ENCODE results near the gene INPP4B.

Gene INPP4B

GRCh38 chr4:142474398-142475087 lies 371.6 kb downstream of the INPP4B start:
- no peak for DNase-seq

- DNase-seq, result no peak
Observed at GRCh38 chr4:142473960-142474338, 372.2 kb downstream of the INPP4B start.

- no peak for DNase-seq
Observed at GRCh38 chr4:142473218-142473959, 372.7 kb downstream of the INPP4B start.

DNA sequence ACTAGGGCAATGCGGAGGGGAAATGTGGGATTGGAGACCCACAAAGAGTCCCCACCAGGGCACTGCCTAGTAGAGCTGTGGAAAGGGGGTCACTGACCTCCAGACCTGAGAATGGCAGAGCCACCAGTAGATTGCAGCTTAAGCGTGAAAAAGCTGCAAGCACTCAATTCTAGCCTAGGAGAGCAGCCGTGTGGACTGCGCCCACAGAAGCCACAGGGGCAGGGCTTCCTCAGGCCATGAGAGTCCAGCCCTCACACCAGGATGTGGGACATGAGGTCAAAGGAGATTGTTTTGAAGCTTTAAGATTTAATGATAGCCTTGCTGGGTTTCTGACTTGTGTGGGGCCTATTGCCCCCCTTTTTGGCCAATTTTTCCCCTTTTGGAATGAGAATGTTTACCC lies 379.0 kb downstream of the INPP4B start:
- DNase-seq, result no peak

GRCh38 chr4:142465526-142465925 lies 380.6 kb downstream of the INPP4B start:
- DNase-seq, result no peak

DNA sequence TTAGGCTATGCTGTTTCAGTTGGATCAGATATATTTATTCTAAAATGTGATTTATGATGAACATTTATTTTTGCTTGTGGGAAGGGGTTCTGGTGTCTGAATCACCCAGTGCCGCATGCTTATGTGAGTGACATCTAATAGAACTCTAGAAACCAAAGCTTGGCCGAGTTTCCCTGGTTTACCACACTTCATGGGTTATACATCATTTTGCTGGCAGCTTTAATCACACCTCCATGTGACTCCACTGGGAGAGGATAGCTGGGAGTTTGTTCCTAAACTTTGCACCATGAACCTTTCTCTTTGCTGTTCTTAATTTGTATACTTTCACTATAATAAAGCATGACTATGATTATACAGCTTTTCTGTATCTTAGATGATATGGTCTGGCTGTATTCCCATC lies 382.9 kb downstream of the INPP4B start:
- no peak for DNase-seq

DNA sequence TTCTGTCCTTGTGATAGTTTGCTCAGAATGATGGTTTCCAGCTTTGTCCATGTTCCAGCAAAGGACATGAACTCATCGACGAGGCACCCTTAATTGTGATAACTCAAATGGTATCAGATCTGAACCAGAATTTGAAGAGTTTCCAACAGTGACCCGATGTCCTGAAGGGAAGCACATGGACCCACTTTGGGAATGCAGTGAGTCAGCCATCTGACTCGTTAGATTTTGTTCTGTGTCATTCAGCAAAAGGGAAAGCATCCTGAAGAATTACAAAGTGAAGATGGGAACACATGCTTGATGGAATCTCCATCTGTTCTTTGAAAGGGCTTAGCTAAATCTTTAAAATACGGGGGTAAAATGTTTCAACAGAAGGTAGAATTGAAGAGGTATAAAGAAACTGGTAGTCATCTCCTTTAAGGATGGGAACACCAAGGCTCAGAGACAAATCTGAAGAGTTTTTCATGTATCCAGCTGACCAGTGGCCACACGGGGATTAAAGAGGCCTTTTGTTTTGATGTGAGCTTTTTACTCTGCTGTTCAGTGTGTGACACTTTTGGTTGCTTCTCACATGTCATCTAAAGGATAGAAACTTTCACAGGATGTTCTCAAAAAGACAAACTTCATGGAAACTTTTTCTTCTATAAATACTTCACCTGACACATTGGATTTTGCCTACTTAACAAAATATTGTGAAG lies 393.8 kb downstream of the INPP4B start:
- DNase-seq, result no peak

GRCh38 chr4:142449771-142450373 lies 396.2 kb downstream of the INPP4B start:
- DNase-seq, result no peak

DNA sequence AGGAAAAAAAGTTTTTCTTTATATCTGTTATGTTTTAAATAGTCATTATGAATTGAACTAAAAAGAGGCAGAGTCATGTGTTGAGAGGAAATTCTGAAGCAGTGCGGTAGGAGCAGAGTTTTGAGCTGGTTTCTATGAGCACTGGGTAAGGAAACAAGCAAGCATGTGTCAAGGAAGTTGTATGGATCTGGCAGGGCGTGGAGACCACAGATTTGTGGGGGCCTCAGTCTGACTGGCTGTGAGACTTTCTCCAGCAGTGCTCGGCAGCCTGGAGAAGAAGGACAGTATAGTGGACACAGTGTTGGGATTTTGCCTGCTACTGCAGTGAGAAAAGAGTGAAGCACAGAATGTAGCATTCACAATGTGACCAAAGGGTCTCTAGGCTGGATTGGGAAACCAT lies 399.1 kb downstream of the INPP4B start:
- no peak for DNase-seq

DNA sequence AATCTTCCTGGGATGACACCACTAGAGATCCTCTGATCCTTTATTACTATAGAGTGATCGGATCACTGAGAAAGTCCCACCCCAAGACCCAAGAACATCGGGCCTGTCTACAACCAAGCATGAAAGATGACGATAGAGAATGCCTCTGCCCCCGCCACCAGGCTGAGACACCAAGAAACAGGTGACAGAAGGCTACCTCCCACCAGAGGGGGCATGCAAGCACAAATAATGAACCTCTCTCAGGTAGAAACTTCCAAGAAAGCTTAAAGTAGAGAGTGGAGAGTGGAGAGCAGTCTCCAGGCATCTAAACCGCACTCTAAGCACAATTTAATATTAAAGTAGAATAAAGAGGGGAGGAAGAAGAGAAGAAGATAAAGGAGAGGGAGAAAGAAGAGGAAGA lies 402.6 kb downstream of the INPP4B start:
- no peak for DNase-seq

GRCh38 chr4:142440093-142440492 lies 406.0 kb downstream of the INPP4B start:
- no peak for DNase-seq

DNA sequence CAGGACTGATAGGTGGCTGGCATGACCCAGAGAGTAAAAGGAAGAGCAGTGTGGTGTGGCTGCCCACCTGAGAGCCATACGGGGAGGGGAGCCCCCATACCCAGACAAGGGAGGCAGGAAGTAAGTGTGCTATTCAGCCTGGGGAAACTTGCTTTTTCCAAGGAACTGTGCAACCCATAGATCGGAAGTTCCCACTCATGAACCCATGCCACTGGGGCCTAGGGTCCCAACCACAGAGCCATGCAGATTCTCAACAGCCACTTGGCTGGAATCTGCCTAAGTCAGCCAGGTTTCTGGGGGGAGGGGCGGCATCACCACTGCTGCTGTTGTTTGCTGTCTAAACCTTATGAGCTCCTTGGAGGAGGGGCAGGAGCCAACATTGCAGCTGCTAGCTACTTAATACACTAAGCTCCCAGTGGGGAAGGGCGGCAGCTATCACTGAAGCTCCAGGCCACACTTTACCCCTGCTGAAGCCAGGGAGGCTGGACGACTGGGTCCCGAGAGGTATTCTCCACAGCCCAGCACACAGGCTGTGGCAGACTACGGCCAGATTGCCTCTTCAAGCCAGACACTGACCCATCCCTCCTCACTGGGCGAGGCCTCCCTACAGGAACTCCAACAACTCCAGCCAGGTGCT lies 410.4 kb downstream of the INPP4B start:
- no peak for DNase-seq

GRCh38 chr4:142434519-142435224 lies 411.4 kb downstream of the INPP4B start:
- no peak for DNase-seq

DNA sequence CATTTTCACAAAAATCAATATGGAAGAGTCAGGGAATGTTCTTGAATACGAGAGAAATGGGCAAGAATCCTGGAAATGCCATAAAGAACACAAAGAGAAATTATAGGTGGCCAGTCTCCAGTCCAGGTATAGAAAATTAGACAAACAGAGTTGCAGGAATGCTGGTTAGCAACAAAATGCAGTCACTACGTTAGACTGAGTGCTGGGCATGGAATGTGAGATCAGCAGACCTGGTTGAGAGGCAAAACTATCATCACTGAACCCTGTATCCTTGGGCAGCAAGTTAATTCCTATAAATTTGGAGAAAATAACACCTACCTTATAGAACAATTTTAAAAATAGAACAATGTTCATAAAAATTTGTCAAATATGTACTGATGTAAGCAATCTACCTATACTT lies 417.4 kb downstream of the INPP4B start:
- no peak for DNase-seq

DNA sequence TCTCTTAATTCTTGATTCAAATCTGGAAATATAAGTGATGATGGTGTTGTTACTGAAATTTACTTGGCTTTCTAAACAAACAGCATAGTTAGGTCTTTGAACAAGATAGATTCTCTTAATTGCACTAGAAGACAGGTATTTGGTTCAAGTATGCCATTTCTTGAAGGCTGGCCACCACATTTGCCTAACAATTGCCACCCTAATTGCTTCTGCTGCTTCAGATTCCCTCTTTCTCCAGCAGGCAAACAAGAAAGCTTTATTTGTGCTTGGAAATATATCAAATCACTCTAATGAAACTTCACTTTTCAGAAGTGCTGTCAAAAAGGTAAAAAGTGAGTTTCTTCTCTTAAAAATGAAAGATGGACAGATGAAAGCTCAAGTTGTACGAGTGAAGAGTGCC lies 418.6 kb downstream of the INPP4B start:
- no peak for DNase-seq

- DNase-seq, result no peak
Observed at GRCh38 chr4:142423861-142424260, 422.2 kb downstream of the INPP4B start.

- DNase-seq, result no peak
Observed at GRCh38 chr4:142420311-142421095, 425.6 kb downstream of the INPP4B start.

DNA sequence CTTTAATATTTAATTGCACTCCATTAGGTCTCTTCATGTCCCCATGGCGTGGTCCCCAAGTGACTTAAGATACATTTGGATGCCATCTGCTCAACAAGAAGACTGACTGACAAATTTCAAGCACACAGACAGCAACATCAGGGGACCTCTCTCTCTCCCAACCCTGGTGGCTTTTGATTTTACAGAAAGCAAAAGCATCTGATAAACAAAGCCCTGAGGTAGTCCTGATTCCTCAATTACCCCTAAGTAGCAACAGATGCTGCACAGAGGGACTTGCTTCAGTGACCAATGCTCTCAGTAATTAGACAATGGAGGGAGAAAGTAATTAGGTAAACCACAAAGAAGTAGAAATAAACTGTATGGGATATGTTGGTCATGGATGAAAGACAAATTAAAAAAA lies 426.4 kb downstream of the INPP4B start:
- no peak for DNase-seq

- DNase-seq, result no peak
Observed at GRCh38 chr4:142418697-142419096, 427.4 kb downstream of the INPP4B start.

DNA sequence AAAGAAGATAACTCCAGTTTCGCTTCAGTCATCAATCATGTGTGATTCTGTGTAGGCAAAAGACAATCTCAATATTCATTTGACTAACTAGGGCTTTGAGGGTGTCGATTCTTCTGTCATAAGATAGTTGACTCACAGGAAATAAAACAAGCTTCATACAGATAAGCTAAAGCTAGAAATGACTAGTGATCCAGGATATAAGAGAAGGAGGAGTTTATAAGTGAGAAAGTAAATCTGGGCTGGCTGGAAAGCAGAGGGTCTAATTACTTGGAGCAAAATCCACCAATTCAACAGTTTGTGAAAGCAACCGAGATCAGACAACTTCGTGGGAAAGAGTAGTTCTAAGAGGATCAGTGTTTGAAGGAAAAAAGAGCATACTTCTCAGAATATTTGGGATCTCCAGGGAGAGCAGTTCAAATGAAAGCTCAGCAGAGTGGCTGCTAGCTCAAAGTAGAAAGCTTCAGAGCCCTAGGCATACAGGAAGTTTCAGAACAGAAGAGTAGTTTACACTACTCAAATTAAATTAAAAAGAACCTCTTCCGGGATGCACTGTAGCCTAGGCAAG lies 429.3 kb downstream of the INPP4B start:
- DNase-seq, result no peak

Measured in nucleus accumbens (tissue), 56 donors.